Measurements from ENCODE around the gene ABI3.
"Not testable (repeated sequence)": the region's sequence is repeated elsewhere in the genome, so short reads cannot be mapped to it uniquely, and the experiment has no call there.

GRCh38 chr17:49175978-49176377 lies 34.5 kb upstream of the ABI3 start:
- TF ChIP-seq RAD21 (conservative IDR thresholded peaks at IDR 0.05); CTCF (IDR thresholded peaks at IDR 0.05; ENCODE audit: poor library complexity, severe bottlenecking); EP300 (conservative IDR thresholded peaks at IDR 0.05; ENCODE audit: poor library complexity, severe bottlenecking); REST (IDR thresholded peaks at IDR 0.05; ENCODE audit: borderline replicate concordance); EZH2 (IDR thresholded peaks at IDR 0.05; ENCODE audit: borderline replicate concordance, insufficient read depth, low read length, poor library complexity, severe bottlenecking); POLR2AphosphoS5 (IDR thresholded peaks at IDR 0.05); TAF1 (IDR thresholded peaks at IDR 0.05; ENCODE audit: low read depth): not testable (repeated sequence)
